K562 (cell line): Measurements from ENCODE around the gene FGG. TPM values are rescaled to one million over a fixed set of nuclear protein-coding genes. Genes with fewer than 3 reads are reported as not detected.

Source experiments
- CHAMP1 ChIP-seq: fragments of 450-650 bp; IDR thresholded peaks from 2 replicates; pipeline ENCODE4 v1.6.1; 2016; ENCODE audit warnings: mild to moderate bottlenecking
- FOS ChIP-seq: IDR thresholded peaks from 3 replicates; pipeline ENCODE4 v1.6.1; 2011; ENCODE audit not compliant: insufficient read length; ENCODE audit errors: extremely low read depth
- FOXJ3 ChIP-seq: sonication (generic); formaldehyde crosslinking; IDR thresholded peaks from 2 replicates; pipeline ENCODE4 v1.4.0; 2020; ENCODE audit warnings: mild to moderate bottlenecking, missing genetic modification reagents
- NEUROD1 ChIP-seq: fragments of 150-350 bp; IDR thresholded peaks from 2 replicates; pipeline ENCODE4 v1.6.1; 2014; ENCODE audit warnings: borderline replicate concordance, low read length, low read depth; ENCODE audit not compliant: partially characterized antibody
- NFYB ChIP-seq: IDR thresholded peaks from 2 replicates; pipeline ENCODE4 v1.6.1; 2011; ENCODE audit warnings: mild to moderate bottlenecking, moderate library complexity; ENCODE audit not compliant: insufficient read length; ENCODE audit errors: extremely low read depth
- NR2C1 ChIP-seq, 2 experiments: fragments of 450-650 bp; IDR thresholded peaks; 2 replicates each; pipeline ENCODE4 v1.6.1; 2017; ENCODE audit warnings: mild to moderate bottlenecking in 2 of 2, antibody characterized with exemption in 1 of 2, inconsistent platforms in 1 of 2, missing compliant biosample characterization in 1 of 2, missing genetic modification characterization in 1 of 2
- NR2C2 ChIP-seq, 2 experiments: fragments of 200-800 bp in 1 of 2; sonication (Bioruptor generic) in 1 of 2; sonication (generic) in 1 of 2; formaldehyde crosslinking in 1 of 2; IDR thresholded peaks; 2 replicates each; pipeline versions ENCODE4 v1.6.1 to v1.8.0; 2016 to 2022; ENCODE audit warnings: mild to moderate bottlenecking in 1 of 2, missing compliant biosample characterization in 1 of 2, missing genetic modification characterization in 1 of 2, missing genetic modification reagents in 1 of 2
- NRF1 ChIP-seq, 2 experiments: fragments of 450-650 bp; IDR thresholded peaks in 1 of 2; conservative IDR thresholded peaks in 1 of 2; 2 replicates each; pipeline ENCODE4 v1.6.1; 2014; ENCODE audit warnings: mild to moderate bottlenecking in 2 of 2
- PKNOX1 ChIP-seq: fragments of 450-650 bp; IDR thresholded peaks from 2 replicates; pipeline ENCODE4 v1.6.1; 2016
- PTRF ChIP-seq: fragments of 450-650 bp; IDR thresholded peaks from 2 replicates; pipeline ENCODE4 v1.6.1; 2016; ENCODE audit warnings: mild to moderate bottlenecking, missing genetic modification characterization, missing compliant biosample characterization
- SMARCB1 ChIP-seq: IDR thresholded peaks from 2 replicates; pipeline ENCODE4 v1.6.1; 2011; ENCODE audit warnings: improper control_type of control experiment, low read depth; ENCODE audit not compliant: insufficient read length
- ZNF766 ChIP-seq: fragments of 200-800 bp; sonication (Bioruptor generic); conservative IDR thresholded peaks from 2 replicates; pipeline ENCODE4 v1.6.1; 2016; ENCODE audit warnings: missing genetic modification characterization, missing compliant biosample characterization
- polyA plus RNA-seq, 8 experiments: library from polyadenylated mRNA; depleted of rRNA in 4 of 8; stranded (reverse) in 5 of 8; unstranded in 3 of 8; fragments of >200 nt; fragmentation: Nextera tagmentation in 2 of 8; fragmentation: Illumina TruSeq in 1 of 8; extraction: Ambion mirVana in 2 of 8; extraction: Trizol in 1 of 8; gene quantifications; 2 replicates each; pipeline versions ENCODE4 v1.2.1 to v1.2.3, GENCODE V29; 2011 to 2014; ENCODE audit warnings: inconsistent platforms in 1 of 8, missing spikeins in 1 of 8
- total RNA-seq, 7 experiments: library from RNA; depleted of rRNA in 6 of 7; stranded (reverse); fragments of >200 nt in 6 of 7; fragmentation: Illumina TruSeq in 2 of 7; extraction: Trizol in 2 of 7; gene quantifications; 2 replicates each; pipeline versions ENCODE4 v1.2.1 to v1.2.3, GENCODE V29; 2011 to 2021; ENCODE audit warnings: low replicate concordance in 1 of 7
- TF ChIP-seq, protein P1 (sequence below): fragments of 450-650 bp; conservative IDR thresholded peaks from 2 replicates; pipeline ENCODE4 v1.6.1; 2016; ENCODE audit warnings: missing genetic modification characterization, low read depth, mild to moderate bottlenecking, missing compliant biosample characterization, moderate library complexity

Gene FGG
- total and polyA plus RNA-seq, 9 of the 15 experiments (the other 6 are each of a cell fraction or from before 2014, with no cell fraction given): 0.08 to 2.2 (median 0.33) TPM; not detected in 2

DNA sequence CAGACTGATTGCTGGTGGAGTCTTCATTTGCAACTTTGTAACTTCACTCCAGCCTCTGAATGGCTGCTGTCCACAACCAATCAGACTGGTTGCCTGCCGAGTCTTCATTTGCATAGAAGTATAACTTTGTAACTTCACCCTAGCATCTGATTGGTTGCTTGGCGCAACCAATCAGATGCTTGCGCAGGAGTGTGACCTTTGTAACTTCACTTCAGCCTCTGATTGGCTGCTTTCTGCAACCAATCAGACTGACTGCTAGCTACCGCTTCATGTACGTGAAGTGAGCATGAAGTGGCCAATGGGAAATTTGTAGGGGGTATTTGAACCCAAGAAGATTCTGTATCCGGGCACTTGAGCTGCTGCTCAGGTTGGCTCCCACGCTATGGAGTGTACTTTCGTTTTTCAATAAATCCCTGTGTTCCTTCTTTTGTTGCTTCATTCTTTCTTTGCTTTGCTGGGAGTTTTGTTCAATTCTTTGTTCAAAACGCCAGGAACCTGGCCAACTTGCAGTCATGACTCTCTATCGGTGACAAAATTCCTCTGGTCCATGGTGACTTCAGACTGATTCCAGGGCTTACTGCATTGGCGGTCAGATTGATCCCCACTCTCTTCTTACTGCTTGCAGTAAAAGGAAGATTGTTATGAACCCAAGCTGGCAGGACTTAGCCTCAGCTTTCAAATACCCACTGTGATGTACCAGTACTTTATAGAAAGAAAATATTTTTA is 46.4 kb upstream of the FGG start (continued):
- TF ChIP-seq NFYB (peak; percentile 41), NRF1 (conservative IDR thresholded peaks at IDR 0.05 in 1 of 2, IDR thresholded peaks at IDR 0.05 in 1 of 2) (peak; percentile 51 to 62), FOS (peak; percentile 44), NEUROD1 (no peak), ZNF766 (no peak), PKNOX1 (0 out of 2 replicates have a peak, but pooled peaks have one; percentile 13), NR2C2 (CRISPR knock-in tag; IDR thresholded peaks at IDR 0.05) (no peak), NR2C2 (tag; IDR thresholded peaks at IDR 0.05) (peak; percentile 23; the same call in 1 of the 2 replicates), CHAMP1 (no peak), PTRF (no peak), FOXJ3 (CRISPR knock-in tag) (no peak), NR2C1 (IDR thresholded peaks at IDR 0.05) (no peak), NR2C1 (tag; IDR thresholded peaks at IDR 0.05) (peak; percentile 36; the same call in 1 of the 2 replicates), SMARCB1 (no peak)
- TF ChIP-seq, protein P1, sequence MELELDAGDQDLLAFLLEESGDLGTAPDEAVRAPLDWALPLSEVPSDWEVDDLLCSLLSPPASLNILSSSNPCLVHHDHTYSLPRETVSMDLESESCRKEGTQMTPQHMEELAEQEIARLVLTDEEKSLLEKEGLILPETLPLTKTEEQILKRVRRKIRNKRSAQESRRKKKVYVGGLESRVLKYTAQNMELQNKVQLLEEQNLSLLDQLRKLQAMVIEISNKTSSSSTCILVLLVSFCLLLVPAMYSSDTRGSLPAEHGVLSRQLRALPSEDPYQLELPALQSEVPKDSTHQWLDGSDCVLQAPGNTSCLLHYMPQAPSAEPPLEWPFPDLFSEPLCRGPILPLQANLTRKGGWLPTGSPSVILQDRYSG (tag): no peak
